MM.1S (cell line): ENCODE data around the gene GNPNAT1.

Experiments used
- DNase-seq: peaks from one replicate; pipeline ENCODE4 v3.0.0-alpha.2; 2015
- H2AFZ ChIP-seq: fragments of 300-600 bp; sonication (generic); 2 replicates; pipeline ENCODE4 v1.6.0; 2016; ENCODE audit warnings: antibody characterized with exemption, low read length
- H3F3A ChIP-seq: fragments of 300-600 bp; sonication (generic); 2 replicates; pipeline ENCODE4 v1.6.1; 2016; ENCODE audit warnings: mild to moderate bottlenecking, antibody characterized with exemption, low read length, moderate library complexity, mixed read lengths; ENCODE audit not compliant: insufficient read depth
- H3K27ac ChIP-seq: fragments of 300-600 bp; sonication (generic); 2 replicates; pipeline ENCODE4 v1.5.1; 2016; ENCODE audit warnings: mild to moderate bottlenecking, low read length
- H3K27me3 ChIP-seq: fragments of 300-600 bp; sonication (generic); replicated peaks from 2 replicates; pipeline ENCODE4 v1.6.0; 2016; ENCODE audit warnings: low read length; ENCODE audit not compliant: insufficient read depth
- H3K36me3 ChIP-seq: fragments of 300-600 bp; sonication (generic); replicated peaks from 2 replicates; pipeline ENCODE4 v1.6.1; 2016; ENCODE audit warnings: mild to moderate bottlenecking, low read length, mixed read lengths; ENCODE audit not compliant: insufficient read depth
- H3K4me1 ChIP-seq: fragments of 300-600 bp; sonication (generic); 2 replicates; pipeline ENCODE4 v1.6.1; 2016; ENCODE audit warnings: low read length, mixed read lengths
- H3K4me2 ChIP-seq: fragments of 300-600 bp; sonication (generic); 2 replicates; pipeline ENCODE4 v1.6.0; 2016; ENCODE audit warnings: low read depth, low read length
- H3K4me3 ChIP-seq: fragments of 300-600 bp; sonication (generic); 2 replicates; pipeline ENCODE4 v1.5.1; 2016; ENCODE audit warnings: low read length, mixed read lengths
- H3K79me2 ChIP-seq: fragments of 300-600 bp; sonication (generic); 2 replicates; pipeline ENCODE4 v1.6.1; 2016; ENCODE audit warnings: mixed run types, low read length, mixed read lengths
- H3K9ac ChIP-seq: fragments of 300-600 bp; sonication (generic); 2 replicates; pipeline ENCODE4 v1.6.1; 2016; ENCODE audit warnings: low read length, mixed read lengths
- H3K9me2 ChIP-seq: fragments of 300-600 bp; sonication (generic); replicated peaks from 2 replicates; pipeline ENCODE4 v1.6.1; 2016; ENCODE audit warnings: mild to moderate bottlenecking, low read length, mixed read lengths; ENCODE audit not compliant: insufficient read depth
- H3K9me3 ChIP-seq: fragments of 300-600 bp; sonication (generic); replicated peaks from 2 replicates; pipeline ENCODE4 v1.6.1; 2016; ENCODE audit warnings: mild to moderate bottlenecking, low read length, mixed read lengths; ENCODE audit not compliant: insufficient read depth
- H4K20me1 ChIP-seq: fragments of 300-600 bp; sonication (generic); 2 replicates; pipeline ENCODE4 v1.6.1; 2016; ENCODE audit warnings: mild to moderate bottlenecking, low read length, moderate library complexity, mixed read lengths; ENCODE audit not compliant: insufficient read depth
- EZH2 ChIP-seq: fragments of 300-600 bp; sonication (generic); optimal IDR thresholded peaks from 2 replicates; pipeline ENCODE3; 2017; ENCODE audit warnings: low read depth, mild to moderate bottlenecking, antibody characterized with exemption, low read length, mixed read lengths
- EZH2phosphoT487 ChIP-seq: fragments of 300-600 bp; sonication (generic); IDR thresholded peaks from 2 replicates; pipeline ENCODE4 v1.6.1; 2018; ENCODE audit warnings: antibody characterized with exemption, low read length
- TF ChIP-seq, protein P1 (sequence below): fragments of 300-600 bp; sonication (generic); IDR thresholded peaks from 2 replicates; pipeline ENCODE4 v1.5.1; 2016; ENCODE audit warnings: antibody characterized with exemption, low read length, mixed read lengths

The GNPNAT1 gene

DNA sequence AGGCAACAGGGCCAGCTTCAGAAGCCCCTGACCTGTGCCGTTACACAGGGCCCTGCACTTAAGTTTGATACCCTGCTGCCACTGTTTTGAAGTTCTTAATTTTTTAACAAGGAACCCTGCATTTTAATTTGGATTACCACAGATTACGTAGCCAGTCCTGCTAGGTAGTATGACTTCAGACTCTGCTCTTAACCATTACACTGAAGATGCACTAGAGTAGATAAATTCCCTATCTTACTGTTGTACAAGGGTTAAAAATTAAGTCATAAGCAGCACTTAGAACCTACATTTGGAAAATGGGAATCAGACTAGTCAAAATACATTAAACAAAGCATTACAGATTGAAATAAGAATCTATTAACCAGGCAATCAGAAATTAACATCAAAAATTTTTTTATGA lies 2.3 kb downstream of the GNPNAT1 start:
- Histone ChIP-seq H3K79me2 (peaks cover 13% of the 10 kb centered on the region), H3K27me3 (no peaks in the 10 kb centered on the region), H3K9me3 (no peaks in the 10 kb centered on the region), H3K4me3 (no peak overlapping the region), H3K4me1 (no peaks in the 10 kb centered on the region), H3K9me2 (no peaks in the 10 kb centered on the region), H3K9ac (no peak overlapping the region), H3K36me3 (no peaks in the 10 kb centered on the region), H3K27ac (no peak overlapping the region), H4K20me1 (no peaks in the 10 kb centered on the region), H2AFZ (no peak overlapping the region), H3K4me2 (no peak overlapping the region), H3F3A (no peaks in the 10 kb centered on the region)
- no peak for DNase-seq
- TF ChIP-seq EZH2phosphoT487 (no peak), EZH2 (no peak)
- TF ChIP-seq, protein P1, sequence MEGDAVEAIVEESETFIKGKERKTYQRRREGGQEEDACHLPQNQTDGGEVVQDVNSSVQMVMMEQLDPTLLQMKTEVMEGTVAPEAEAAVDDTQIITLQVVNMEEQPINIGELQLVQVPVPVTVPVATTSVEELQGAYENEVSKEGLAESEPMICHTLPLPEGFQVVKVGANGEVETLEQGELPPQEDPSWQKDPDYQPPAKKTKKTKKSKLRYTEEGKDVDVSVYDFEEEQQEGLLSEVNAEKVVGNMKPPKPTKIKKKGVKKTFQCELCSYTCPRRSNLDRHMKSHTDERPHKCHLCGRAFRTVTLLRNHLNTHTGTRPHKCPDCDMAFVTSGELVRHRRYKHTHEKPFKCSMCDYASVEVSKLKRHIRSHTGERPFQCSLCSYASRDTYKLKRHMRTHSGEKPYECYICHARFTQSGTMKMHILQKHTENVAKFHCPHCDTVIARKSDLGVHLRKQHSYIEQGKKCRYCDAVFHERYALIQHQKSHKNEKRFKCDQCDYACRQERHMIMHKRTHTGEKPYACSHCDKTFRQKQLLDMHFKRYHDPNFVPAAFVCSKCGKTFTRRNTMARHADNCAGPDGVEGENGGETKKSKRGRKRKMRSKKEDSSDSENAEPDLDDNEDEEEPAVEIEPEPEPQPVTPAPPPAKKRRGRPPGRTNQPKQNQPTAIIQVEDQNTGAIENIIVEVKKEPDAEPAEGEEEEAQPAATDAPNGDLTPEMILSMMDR = no peak

DNA sequence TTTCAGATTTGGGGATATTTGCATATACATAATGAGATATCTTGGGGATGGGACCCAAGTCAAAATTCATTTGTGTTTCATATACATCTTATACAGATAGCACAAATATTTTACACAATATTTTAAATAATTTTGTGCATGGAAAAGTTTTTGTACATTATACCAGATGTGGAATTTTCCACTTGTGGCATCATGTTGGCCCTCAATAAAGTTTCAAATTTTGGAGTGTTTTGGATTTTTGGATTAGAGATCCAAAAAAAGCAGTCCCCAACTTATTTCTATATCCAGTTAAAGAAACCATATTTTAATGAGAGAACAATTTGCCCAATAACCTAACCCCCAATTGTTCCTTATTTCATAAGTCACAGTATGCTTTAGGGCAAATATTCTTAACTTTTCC lies 4.5 kb downstream of the GNPNAT1 start:
- Histone ChIP-seq H3K4me3 (no peak overlapping the region), H3K9ac (no peak overlapping the region), H3K4me2 (no peak overlapping the region), H3K36me3 (no peaks in the 10 kb centered on the region), H2AFZ (no peak overlapping the region), H4K20me1 (no peaks in the 10 kb centered on the region), H3F3A (no peaks in the 10 kb centered on the region), H3K9me2 (no peaks in the 10 kb centered on the region), H3K79me2 (peaks cover 13% of the 10 kb centered on the region), H3K4me1 (no peaks in the 10 kb centered on the region), H3K27ac (no peak overlapping the region), H3K27me3 (no peaks in the 10 kb centered on the region), H3K9me3 (no peaks in the 10 kb centered on the region)
- no peak for DNase-seq
- TF ChIP-seq, protein P1 = no peak
- no peak for TF ChIP-seq EZH2phosphoT487
- no peak for TF ChIP-seq EZH2

DNA sequence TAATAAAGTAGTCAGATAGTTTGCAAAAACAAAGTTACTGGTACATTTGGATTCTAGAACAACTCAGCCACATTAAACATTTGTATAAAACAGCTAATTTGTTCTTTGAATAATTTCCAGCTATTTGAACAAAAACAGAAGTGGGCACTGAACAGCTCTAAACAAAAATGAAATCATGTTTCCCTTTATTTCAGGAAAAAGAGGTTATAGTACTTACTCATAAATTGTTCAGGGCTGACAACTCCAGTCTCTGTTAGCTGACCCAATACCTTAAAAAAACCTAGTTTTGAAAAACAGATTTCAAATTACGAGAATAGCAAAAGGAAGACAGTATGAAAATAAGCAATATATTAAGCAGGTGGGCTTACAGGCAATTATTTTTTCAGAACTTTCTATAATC lies 8.2 kb downstream of the GNPNAT1 start:
- no peak overlapping the region for H3K9ac ChIP-seq
- no peaks in the 10 kb centered on the region for H4K20me1 ChIP-seq
- no peak overlapping the region for H3K27ac ChIP-seq
- no peaks in the 10 kb centered on the region for H3K79me2 ChIP-seq
- TF ChIP-seq, protein P1 = no peak
- TF ChIP-seq EZH2 (no peak), EZH2phosphoT487 (no peak)
- H3K9me3 ChIP-seq = no peaks in the 10 kb centered on the region
- no peaks in the 10 kb centered on the region for H3K4me1 ChIP-seq
- no peak overlapping the region for H2AFZ ChIP-seq
- no peak overlapping the region for H3K4me3 ChIP-seq
- DNase-seq = no peak
- H3F3A ChIP-seq = no peaks in the 10 kb centered on the region
- no peaks in the 10 kb centered on the region for H3K36me3 ChIP-seq
- H3K4me2 ChIP-seq = no peak overlapping the region
- H3K27me3 ChIP-seq = no peaks in the 10 kb centered on the region
- no peaks in the 10 kb centered on the region for H3K9me2 ChIP-seq
